ENCODE data around the gene POFUT2.

POFUT2 gene

GRCh38 chr21:45331531-45332147 is 43.9 kb upstream of the POFUT2 start:
- DNase-seq: no peak
- WGBS (ENCODE audit: extremely low coverage, insufficient coverage, low lambda C conversion rate): no CpG with 5 or more reads among the region's 17 CpGs
- H3K36me3 ChIP-seq (ENCODE audit: control insufficient read depth, insufficient read depth, low read length): no peaks in the 10 kb centered on the region
- no peaks in the 10 kb centered on the region for H3K79me1 ChIP-seq (ENCODE audit: low read length)
- H2BK15ac ChIP-seq (replicated peaks; ENCODE audit: low read depth): no peak overlapping the region
- H3K18ac ChIP-seq (ENCODE audit: low read length): peak overlapping the region; percentile 1
- H3K4ac ChIP-seq (ENCODE audit: low read depth, low read length): peak overlapping the region; percentile 17
- no peaks in the 10 kb centered on the region for H3K79me2 ChIP-seq (ENCODE audit: control insufficient read depth, insufficient read depth, low read length)
- H3K4me3 ChIP-seq (ENCODE audit: low read length): no peak overlapping the region
- H3K27ac ChIP-seq (ENCODE audit: low read depth, low read length): no peak overlapping the region
- no peak overlapping the region for H3K4me2 ChIP-seq (ENCODE audit: low read length)
- peak overlapping the region; percentile 69 for H3K56ac ChIP-seq (ENCODE audit: low read length)
- H3K27me3 ChIP-seq (ENCODE audit: insufficient read depth, low read length, poor library complexity): no peaks in the 10 kb centered on the region
- H4K5ac ChIP-seq (ENCODE audit: low read length): no peak overlapping the region
- H2BK120ac ChIP-seq (ENCODE audit: low read depth, low read length): no peak overlapping the region
- H3K23ac ChIP-seq (ENCODE audit: low read length): no peak overlapping the region
- no peak overlapping the region for H4K8ac ChIP-seq (ENCODE audit: low read depth, low read length)
- peak overlapping the region; percentile 70 for H2BK5ac ChIP-seq (ENCODE audit: low read length)
- peaks cover 10% of the 10 kb centered on the region for H3K4me1 ChIP-seq (ENCODE audit: control insufficient read depth, low read depth, low read length)
- peak overlapping the region; percentile 34 for H3K9ac ChIP-seq (ENCODE audit: low read length)
- peak overlapping the region; percentile 74 for H2AK5ac ChIP-seq (ENCODE audit: low read length)

- no peak overlapping the region for H3K9ac ChIP-seq (ENCODE audit: low read length)
- no CpG with 5 or more reads among the region's 18 CpGs for WGBS (ENCODE audit: extremely low coverage, insufficient coverage, low lambda C conversion rate)
- peak overlapping the region; percentile 62 for H2BK5ac ChIP-seq (ENCODE audit: low read length)
- H3K27ac ChIP-seq (ENCODE audit: low read depth, low read length): peak overlapping the region; percentile 89
- H3K79me2 ChIP-seq (ENCODE audit: control insufficient read depth, insufficient read depth, low read length): no peaks in the 10 kb centered on the region
- H3K56ac ChIP-seq (ENCODE audit: low read length): peak overlapping the region; percentile 45
- H3K36me3 ChIP-seq (ENCODE audit: control insufficient read depth, insufficient read depth, low read length): no peaks in the 10 kb centered on the region
- peak overlapping the region; percentile 31 for H3K18ac ChIP-seq (ENCODE audit: low read length)
- peaks cover 10% of the 10 kb centered on the region for H3K4me1 ChIP-seq (ENCODE audit: control insufficient read depth, low read depth, low read length)
- H4K5ac ChIP-seq (ENCODE audit: low read length): no peak overlapping the region
- H3K23ac ChIP-seq (ENCODE audit: low read length): no peak overlapping the region
- H3K4me3 ChIP-seq (ENCODE audit: low read length): no peak overlapping the region
- peak overlapping the region; percentile 25 for H3K4ac ChIP-seq (ENCODE audit: low read depth, low read length)
- DNase-seq: no peak
- H3K27me3 ChIP-seq (ENCODE audit: insufficient read depth, low read length, poor library complexity): no peaks in the 10 kb centered on the region
- no peaks in the 10 kb centered on the region for H3K79me1 ChIP-seq (ENCODE audit: low read length)
- no peak overlapping the region for H3K4me2 ChIP-seq (ENCODE audit: low read length)
- H2BK120ac ChIP-seq (ENCODE audit: low read depth, low read length): peak overlapping the region; percentile 21
- no peak overlapping the region for H2AK5ac ChIP-seq (ENCODE audit: low read length)
- no peak overlapping the region for H2BK15ac ChIP-seq (replicated peaks; ENCODE audit: low read depth)
- no peak overlapping the region for H4K8ac ChIP-seq (ENCODE audit: low read depth, low read length)
Measured at GRCh38 chr21:45330851-45331261, 43.2 kb upstream of the POFUT2 start.

- Histone ChIP-seq H2BK5ac (ENCODE audit: low read length) (peak overlapping the region; percentile 62), H3K36me3 (ENCODE audit: control insufficient read depth, insufficient read depth, low read length) (no peaks in the 10 kb centered on the region), H4K5ac (ENCODE audit: low read length) (no peak overlapping the region), H3K18ac (ENCODE audit: low read length) (peak overlapping the region; percentile 31), H3K27ac (ENCODE audit: low read depth, low read length) (peak overlapping the region; percentile 89), H3K79me2 (ENCODE audit: control insufficient read depth, insufficient read depth, low read length) (no peaks in the 10 kb centered on the region), H3K4me2 (ENCODE audit: low read length) (no peak overlapping the region), H3K4me3 (ENCODE audit: low read length) (no peak overlapping the region), H4K8ac (ENCODE audit: low read depth, low read length) (no peak overlapping the region), H3K9ac (ENCODE audit: low read length) (no peak overlapping the region), H3K4ac (ENCODE audit: low read depth, low read length) (peak overlapping the region; percentile 25), H3K27me3 (ENCODE audit: insufficient read depth, low read length, poor library complexity) (no peaks in the 10 kb centered on the region), H3K23ac (ENCODE audit: low read length) (no peak overlapping the region), H2AK5ac (ENCODE audit: low read length) (no peak overlapping the region), H2BK15ac (replicated peaks; ENCODE audit: low read depth) (no peak overlapping the region), H2BK120ac (ENCODE audit: low read depth, low read length) (no peak overlapping the region), H3K4me1 (ENCODE audit: control insufficient read depth, low read depth, low read length) (peaks cover 10% of the 10 kb centered on the region), H3K79me1 (ENCODE audit: low read length) (no peaks in the 10 kb centered on the region), H3K56ac (ENCODE audit: low read length) (peak overlapping the region; percentile 70)
- WGBS (ENCODE audit: extremely low coverage, insufficient coverage, low lambda C conversion rate): no CpG with 5 or more reads among the region's 15 CpGs
- DNase-seq: peak; percentile 97
Measured at GRCh38 chr21:45330075-45330781, 42.5 kb upstream of the POFUT2 start.

GRCh38 chr21:45329261-45330074 is 41.8 kb upstream of the POFUT2 start:
- Histone ChIP-seq H3K4me2 (ENCODE audit: low read length) (no peak overlapping the region), H3K23ac (ENCODE audit: low read length) (no peak overlapping the region), H3K56ac (ENCODE audit: low read length) (peak overlapping the region; percentile 70), H3K27me3 (ENCODE audit: insufficient read depth, low read length, poor library complexity) (no peaks in the 10 kb centered on the region), H3K79me2 (ENCODE audit: control insufficient read depth, insufficient read depth, low read length) (no peaks in the 10 kb centered on the region), H4K5ac (ENCODE audit: low read length) (no peak overlapping the region), H4K8ac (ENCODE audit: low read depth, low read length) (no peak overlapping the region), H3K4me3 (ENCODE audit: low read length) (no peak overlapping the region), H3K9ac (ENCODE audit: low read length) (no peak overlapping the region), H2BK5ac (ENCODE audit: low read length) (peak overlapping the region; percentile 35), H2AK5ac (ENCODE audit: low read length) (peak overlapping the region; percentile 58), H3K4me1 (ENCODE audit: control insufficient read depth, low read depth, low read length) (peaks cover 10% of the 10 kb centered on the region), H2BK15ac (replicated peaks; ENCODE audit: low read depth) (no peak overlapping the region), H3K36me3 (ENCODE audit: control insufficient read depth, insufficient read depth, low read length) (no peaks in the 10 kb centered on the region), H3K18ac (ENCODE audit: low read length) (peak overlapping the region; percentile 5), H3K4ac (ENCODE audit: low read depth, low read length) (peak overlapping the region; percentile 22), H3K79me1 (ENCODE audit: low read length) (no peaks in the 10 kb centered on the region), H3K27ac (ENCODE audit: low read depth, low read length) (peak overlapping the region; percentile 71), H2BK120ac (ENCODE audit: low read depth, low read length) (no peak overlapping the region)
- no CpG with 5 or more reads among the region's 30 CpGs for WGBS (ENCODE audit: extremely low coverage, insufficient coverage, low lambda C conversion rate)
- DNase-seq: peak; percentile 66

- no peak overlapping the region for H3K4me2 ChIP-seq (ENCODE audit: low read length)
- no peak overlapping the region for H3K18ac ChIP-seq (ENCODE audit: low read length)
- no peak overlapping the region for H3K4me3 ChIP-seq (ENCODE audit: low read length)
- no peak overlapping the region for H2BK5ac ChIP-seq (ENCODE audit: low read length)
- no peak overlapping the region for H3K27ac ChIP-seq (ENCODE audit: low read depth, low read length)
- H3K79me1 ChIP-seq (ENCODE audit: low read length): no peaks in the 10 kb centered on the region
- no peak overlapping the region for H2AK5ac ChIP-seq (ENCODE audit: low read length)
- H3K79me2 ChIP-seq (ENCODE audit: control insufficient read depth, insufficient read depth, low read length): no peaks in the 10 kb centered on the region
- peak overlapping the region; percentile 30 for H3K56ac ChIP-seq (ENCODE audit: low read length)
- H3K36me3 ChIP-seq (ENCODE audit: control insufficient read depth, insufficient read depth, low read length): no peaks in the 10 kb centered on the region
- H3K4ac ChIP-seq (ENCODE audit: low read depth, low read length): no peak overlapping the region
- no peak overlapping the region for H3K23ac ChIP-seq (ENCODE audit: low read length)
- H2BK15ac ChIP-seq (replicated peaks; ENCODE audit: low read depth): no peak overlapping the region
- no peak overlapping the region for H4K8ac ChIP-seq (ENCODE audit: low read depth, low read length)
- no CpG with 5 or more reads among the region's 43 CpGs for WGBS (ENCODE audit: extremely low coverage, insufficient coverage, low lambda C conversion rate)
- DNase-seq: no peak
- H3K9ac ChIP-seq (ENCODE audit: low read length): no peak overlapping the region
- peaks cover 10% of the 10 kb centered on the region for H3K4me1 ChIP-seq (ENCODE audit: control insufficient read depth, low read depth, low read length)
- no peak overlapping the region for H2BK120ac ChIP-seq (ENCODE audit: low read depth, low read length)
- no peaks in the 10 kb centered on the region for H3K27me3 ChIP-seq (ENCODE audit: insufficient read depth, low read length, poor library complexity)
- no peak overlapping the region for H4K5ac ChIP-seq (ENCODE audit: low read length)
Measured at GRCh38 chr21:45328198-45329091, 40.8 kb upstream of the POFUT2 start.

Measured in mesendoderm (in vitro differentiated cells).